Body of pancreas (tissue), 4 donors: ENCODE measurements around the gene PSORS1C1.
A peak's percentile ranks its signal among the peaks of the same experiment; 100 is the strongest.

ENCODE experiments used
- POLR2A ChIP-seq, 3 donors: fragments of 450-650 bp; IDR thresholded peaks; one replicate each; pipeline ENCODE4 v1.6.1; 2016; ENCODE audit warnings: antibody characterized with exemption in 3 of 3, mild to moderate bottlenecking in 2 of 3
- TF ChIP-seq, protein P1 (sequence below), 7 experiments: fragments of 450-650 bp in 4 of 7; fragments of 200-600 bp in 3 of 7; sonication (generic) in 3 of 7; IDR thresholded peaks; one replicate each; pipeline ENCODE4 v1.5.1; 2016 to 2019; ENCODE audit warnings: antibody characterized with exemption in 7 of 7

- peak in 1 of 3 donors; percentile 3 for TF ChIP-seq POLR2A (IDR thresholded peaks at IDR 0.05)
- TF ChIP-seq, protein P1, sequence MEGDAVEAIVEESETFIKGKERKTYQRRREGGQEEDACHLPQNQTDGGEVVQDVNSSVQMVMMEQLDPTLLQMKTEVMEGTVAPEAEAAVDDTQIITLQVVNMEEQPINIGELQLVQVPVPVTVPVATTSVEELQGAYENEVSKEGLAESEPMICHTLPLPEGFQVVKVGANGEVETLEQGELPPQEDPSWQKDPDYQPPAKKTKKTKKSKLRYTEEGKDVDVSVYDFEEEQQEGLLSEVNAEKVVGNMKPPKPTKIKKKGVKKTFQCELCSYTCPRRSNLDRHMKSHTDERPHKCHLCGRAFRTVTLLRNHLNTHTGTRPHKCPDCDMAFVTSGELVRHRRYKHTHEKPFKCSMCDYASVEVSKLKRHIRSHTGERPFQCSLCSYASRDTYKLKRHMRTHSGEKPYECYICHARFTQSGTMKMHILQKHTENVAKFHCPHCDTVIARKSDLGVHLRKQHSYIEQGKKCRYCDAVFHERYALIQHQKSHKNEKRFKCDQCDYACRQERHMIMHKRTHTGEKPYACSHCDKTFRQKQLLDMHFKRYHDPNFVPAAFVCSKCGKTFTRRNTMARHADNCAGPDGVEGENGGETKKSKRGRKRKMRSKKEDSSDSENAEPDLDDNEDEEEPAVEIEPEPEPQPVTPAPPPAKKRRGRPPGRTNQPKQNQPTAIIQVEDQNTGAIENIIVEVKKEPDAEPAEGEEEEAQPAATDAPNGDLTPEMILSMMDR (IDR thresholded peaks at IDR 0.05): no peak
Measured at GRCh38 chr6:31161216-31162126, 46.9 kb downstream of the PSORS1C1 start.
